GM21786 (cell line): ENCODE measurements around the gene DGKZ.

Experiments
- ATAC-seq: cut with Tn5 transposase; IDR thresholded peaks from one replicate; pipeline ENCODE4 v1.9.1; 2021; ENCODE audit not compliant: unreplicated experiment

Gene DGKZ

DNA sequence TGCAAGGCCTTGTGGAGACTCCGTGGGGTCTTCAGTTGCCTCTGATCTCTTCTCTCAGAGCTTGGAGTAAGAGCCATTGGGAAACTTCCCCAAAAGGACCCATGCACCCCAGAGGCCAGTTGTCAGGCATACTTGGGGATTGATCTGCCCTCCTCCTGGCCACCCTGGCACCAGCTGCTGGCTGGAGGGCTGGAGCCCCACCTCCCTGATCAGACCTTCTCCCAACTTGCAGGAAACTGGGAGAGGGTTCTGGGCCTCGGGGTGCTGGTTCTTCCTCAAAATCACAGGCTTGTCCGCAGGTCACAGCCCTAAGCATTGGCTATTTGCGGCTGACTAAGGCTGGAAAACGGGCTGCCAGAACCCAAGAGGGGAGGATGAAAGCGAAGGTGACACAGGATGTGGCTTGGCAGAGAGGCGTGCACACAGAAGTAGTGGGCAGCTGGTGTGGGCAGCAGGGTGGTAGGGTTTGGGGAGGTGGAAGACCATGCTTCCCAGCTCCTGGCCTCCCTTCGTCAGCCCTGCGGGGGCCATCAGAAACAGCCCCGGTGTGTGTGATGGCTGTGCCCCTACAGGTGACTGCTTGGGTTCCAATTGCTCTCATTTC lies 1.3 kb upstream of the DGKZ start:
- no peak for ATAC-seq

DNA sequence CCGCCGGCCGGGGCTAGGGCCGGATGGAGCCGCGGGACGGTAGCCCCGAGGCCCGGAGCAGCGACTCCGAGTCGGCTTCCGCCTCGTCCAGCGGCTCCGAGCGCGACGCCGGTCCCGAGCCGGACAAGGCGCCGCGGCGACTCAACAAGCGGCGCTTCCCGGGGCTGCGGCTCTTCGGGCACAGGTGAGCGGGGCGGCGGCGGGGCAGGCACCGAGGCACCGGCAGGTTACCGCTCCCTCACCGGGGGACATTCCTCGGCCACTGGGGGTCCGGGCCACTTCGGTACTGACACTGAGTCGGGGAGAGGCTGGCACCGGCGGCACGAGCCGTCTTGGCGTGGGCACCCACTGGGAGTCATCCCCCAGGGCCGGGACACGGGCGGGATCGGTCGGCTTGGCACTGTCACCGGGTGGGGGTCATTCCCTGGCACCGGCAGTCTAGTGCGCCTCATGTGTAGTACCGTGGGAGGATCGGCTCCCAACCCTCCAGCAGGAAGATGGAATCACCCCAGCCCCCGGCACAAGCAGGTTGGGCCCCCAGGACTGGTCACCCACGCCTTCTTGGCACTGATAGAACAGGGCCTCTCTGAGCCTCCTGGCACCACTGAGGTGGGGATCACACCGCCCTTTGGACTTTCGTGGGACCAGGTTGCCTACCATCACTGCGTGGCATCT lies 511 bp downstream of the DGKZ start:
- ATAC-seq, result no peak

DNA sequence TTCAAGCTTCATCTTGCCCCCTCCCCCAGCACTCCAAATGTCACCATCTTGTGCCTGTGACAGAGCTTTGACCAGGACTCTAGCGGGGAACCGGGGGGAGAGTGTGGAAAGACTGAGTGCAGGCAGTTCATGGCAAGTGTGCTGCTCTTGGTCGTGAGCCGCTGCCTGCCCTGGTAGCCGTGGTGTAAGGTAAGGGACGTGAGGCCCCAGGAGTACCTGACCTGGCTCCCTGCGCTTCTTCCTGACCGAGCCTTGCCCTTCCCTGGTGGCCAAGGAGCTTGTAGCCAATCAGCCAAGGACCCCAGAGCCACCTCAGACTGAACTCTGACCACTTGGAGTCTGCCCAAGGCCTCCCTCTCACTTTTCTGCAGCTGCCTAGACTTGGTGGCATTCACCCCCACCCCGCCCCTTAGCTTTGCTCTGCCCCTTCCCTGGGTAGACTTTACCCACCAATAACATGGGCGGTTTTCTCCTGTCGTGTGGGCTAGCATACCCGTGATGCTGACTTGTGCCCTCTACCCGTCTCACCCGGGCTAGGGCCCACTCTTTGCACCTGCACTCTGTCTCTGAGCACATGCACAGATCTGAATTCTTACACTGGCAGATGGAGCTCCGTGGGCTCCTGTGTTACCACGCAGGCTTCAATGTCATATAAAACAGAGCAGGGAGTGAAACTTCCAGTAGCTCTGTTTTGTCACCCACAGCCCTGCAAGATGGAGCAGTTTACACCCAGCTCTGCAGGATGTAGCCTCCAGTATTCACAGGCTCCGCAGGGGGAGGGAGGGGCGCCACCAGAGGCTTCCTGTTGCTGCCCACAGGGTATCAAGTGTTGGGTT lies 1.5 kb downstream of the DGKZ start:
- no peak for ATAC-seq

DNA sequence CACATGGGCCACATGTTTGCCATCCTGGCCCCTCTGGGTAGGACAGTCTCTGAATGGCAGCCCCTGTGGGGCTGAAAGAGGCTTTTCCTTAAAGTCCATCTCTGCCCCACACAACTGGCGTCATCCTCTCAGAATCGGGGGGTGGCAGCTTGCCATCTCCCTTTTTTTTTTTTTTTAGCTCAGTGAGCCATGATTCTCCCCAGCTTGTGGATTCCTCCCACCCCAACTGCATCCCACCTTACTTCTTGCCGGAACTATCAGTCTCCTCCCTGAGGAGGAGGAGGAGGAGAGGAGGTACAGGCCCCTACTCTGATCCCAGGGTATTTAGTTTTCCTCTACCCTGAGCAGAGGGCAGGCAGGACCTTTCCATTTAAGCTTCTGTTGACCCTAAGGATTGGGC lies 3.4 kb downstream of the DGKZ start:
- ATAC-seq, result no peak

DNA sequence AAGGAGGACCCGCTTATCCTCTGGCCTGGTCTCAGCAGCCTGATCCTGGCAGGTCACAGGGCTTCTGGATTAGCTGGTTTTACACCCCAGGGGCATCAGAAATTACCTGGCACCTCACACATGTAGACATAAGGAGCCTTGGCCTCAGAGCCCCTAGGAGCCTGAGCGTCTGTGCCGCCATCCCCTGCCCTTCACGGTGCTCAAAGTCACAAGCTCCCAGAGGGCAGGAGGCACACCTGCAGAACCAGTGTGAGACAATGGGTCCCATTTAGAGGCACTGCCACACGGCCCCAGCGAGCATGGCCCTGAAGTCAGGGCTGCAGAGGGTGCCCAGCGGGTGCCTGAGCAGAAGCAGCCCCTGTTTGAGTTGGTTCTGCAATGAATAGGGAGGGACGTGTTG lies 3.9 kb downstream of the DGKZ start:
- ATAC-seq, result no peak

DNA sequence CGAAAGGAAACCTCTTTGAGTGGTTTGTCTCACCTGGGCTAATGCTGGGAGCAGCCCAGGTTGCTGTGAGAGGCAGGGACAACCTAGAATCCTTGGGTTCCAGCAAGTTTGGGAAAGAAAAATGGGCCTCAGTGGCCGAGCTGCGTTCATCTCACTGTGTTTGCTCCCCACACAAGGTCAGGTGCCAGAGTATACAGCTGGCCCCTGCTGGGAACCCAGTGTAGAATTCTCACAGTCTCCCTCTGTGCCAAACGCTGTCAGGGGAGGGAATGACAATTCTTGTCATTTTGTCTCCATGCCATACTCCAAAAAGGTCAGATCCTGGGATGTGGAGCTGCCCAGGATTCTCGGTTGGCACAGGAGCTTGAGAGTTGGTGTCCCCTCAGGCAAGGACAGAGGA lies 4.3 kb downstream of the DGKZ start:
- no peak for ATAC-seq

DNA sequence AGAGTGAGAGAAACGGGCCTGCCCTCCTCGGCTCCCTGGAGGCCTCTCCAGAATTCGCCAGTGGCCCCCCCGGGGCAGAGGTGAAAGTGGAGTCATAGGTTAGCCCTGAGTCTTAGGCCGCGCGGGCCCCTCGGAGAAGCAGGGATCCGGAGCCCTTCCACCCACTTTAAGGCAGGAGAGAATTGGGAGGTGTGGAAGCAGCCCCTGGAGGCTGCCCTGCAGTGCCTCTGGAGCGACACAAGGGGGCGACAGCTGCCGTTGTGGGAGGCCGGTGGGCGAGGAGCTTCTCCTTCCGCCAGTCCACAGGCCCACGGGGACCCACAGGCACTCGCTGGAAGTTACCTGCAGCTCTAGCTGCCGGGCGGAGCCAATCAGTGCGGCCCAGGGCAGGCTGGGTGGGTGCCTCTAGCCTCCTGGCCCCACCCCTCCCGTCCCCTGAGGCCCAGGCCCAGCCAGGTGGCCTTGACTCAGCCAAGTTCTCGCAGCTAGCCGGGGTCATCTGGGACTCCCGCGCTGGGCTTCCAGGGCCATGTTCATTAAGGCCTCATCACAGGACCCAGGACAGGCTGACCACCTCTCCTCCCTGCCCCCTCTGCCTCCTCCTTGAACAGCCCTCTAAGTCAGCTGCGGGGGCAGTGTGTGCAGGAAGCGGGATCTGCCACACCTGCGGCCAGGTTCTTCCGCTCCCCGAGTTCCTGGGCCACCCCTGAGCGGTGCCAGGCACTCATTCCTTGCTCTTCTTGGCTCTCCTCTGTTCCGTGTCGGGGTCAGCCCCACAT lies 5.0 kb downstream of the DGKZ start:
- no peak for ATAC-seq

DNA sequence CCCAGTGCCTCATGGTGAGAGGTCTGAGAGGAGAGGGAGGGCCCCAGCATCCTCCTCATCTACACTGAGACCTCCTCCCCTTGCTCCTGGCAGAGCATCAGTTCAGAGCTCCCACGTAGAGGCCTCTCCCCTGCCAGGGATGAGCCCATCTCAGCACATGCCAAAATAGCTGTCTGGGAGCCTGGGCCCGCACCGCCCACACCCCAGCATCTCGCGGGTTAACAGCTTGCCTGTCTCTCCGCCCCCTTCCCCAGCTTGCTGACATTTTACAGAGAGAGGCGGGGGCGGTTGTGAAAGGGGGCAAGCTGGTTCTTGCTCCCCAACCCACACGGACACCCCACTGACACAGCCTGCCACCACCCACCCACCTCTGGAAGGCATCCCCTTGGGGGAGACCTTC lies 6.4 kb downstream of the DGKZ start:
- no peak for ATAC-seq

DNA sequence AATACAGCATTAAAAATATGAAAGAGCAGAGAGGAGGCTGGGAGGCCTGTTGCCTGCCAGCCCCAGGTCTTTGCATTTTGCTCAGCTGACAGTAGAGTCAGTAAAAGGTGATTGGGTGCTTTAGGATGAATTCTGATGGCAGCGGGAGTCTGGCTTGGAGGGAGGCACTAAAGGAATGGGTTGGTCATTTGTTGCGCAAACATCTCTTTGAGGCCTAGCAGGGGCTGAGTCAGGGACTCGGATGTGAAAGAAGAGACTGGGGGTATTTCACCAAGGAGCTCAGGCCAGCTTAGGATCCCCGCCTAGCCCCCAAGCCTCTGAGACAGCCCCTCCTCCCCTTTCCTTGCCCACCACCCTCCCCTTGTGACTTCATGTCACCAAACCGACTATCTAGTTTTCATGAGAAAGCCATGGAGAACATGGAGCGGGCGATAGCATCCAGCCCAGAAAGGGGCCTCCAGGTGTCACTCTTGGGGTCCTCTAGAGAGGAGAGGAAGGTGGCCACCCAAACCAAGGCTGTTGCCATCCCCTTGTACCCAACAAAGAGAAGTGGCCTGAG lies 9.7 kb downstream of the DGKZ start:
- ATAC-seq, result no peak

DNA sequence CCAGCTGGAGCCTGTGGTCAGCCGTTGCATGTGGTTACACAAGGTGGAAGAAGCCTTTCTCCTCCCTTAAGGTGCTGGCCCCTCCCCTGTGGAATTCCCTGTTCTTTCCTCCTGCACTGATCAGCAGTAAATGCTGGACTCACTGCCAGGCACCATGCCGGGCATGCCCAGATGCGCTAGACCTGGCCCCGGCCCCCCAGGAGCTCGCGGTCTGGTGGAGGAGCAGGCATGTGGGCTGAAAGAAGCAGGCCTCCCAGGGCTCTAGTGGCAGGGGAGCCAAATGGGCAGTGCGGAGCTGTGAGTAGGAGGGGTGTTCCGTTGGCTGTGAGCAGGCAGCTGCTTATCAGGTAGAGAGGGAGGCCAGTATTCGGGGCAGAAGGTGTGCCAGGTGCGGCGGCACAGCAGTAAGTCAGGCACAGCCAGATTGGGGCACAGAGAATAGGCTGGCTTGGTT lies 10.2 kb downstream of the DGKZ start:
- ATAC-seq, result no peak

DNA sequence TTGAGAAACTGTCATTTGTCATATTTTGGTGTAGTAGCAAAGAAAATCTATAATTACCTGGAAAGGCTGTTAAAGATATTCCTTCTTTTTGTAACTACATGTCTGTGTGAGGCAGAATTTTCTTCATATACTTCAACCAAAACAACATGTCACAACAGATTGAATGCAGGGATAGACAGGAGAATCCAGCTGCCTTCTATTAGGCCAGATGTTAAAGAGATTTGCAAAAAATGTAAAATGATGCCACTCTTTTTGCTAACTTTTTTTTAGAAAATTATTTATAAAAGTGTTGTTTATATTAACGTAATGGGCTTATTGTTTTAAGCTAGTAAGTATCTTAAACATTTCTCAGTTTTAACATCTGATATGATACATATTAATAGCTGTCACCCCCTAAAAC lies 12.7 kb downstream of the DGKZ start:
- no peak for ATAC-seq

DNA sequence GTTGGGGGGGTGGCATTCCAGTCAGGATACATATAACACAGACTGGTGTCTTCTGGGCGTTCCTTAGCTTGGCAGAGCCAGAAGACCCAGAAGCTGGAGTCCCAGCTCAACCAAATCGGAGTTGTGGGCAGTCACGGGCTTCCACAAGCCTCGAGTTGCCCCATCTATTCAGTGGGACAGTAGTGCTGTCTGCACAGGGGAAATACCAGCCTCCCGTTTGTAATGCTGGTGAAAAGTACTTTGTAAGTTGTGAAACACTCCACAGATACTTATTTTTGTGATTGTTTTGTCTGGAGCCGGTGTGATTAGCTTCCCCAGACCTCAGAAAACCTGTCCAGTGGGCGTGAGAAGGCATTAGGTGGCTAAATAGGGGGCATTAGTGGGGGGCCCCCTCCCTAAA lies 13.6 kb downstream of the DGKZ start:
- ATAC-seq, result peak; percentile 19

DNA sequence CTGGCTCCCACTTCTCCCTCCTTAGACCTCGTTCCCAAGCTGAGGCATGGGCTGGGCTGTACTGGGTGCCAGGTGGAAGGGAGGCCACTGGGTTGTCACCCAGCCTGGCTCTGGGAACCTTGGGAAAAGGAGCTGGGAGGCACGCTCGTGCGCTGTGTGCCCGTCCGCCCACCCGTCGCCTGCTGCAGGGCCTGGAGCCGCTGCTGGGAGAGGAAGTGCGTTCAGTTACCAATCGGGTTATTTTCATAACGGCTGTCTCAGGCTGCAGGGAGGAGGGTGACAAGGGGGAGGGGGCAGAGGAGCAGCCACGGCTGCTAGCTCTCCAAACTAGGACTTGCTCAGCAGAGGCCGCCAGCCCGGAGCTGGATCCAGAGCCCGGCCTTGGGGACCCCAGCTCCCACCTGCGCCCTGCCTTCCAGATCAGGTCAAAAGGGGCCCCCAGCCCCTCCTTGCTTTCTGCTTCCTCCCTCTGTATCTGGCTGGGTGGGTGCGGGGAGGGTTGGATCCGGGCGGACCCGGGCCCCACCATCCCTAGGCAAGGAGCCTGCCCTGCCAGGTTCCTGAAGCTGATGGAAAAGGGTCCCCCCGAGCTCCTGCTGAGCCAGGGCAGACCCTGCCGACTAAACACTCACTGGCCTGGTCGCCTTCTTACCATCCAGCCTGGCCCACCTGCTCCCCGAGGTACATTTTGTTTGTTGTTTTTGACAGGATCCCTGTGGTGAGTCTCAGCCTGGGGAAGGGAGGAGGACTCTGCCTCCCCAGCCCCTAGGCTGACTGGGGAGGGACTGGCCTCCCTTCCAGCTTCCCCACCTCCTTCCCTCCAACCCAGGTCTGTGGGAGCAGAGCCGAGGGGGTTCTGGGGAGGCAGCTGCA lies 14.3 kb downstream of the DGKZ start:
- ATAC-seq, result peak; percentile 97

DNA sequence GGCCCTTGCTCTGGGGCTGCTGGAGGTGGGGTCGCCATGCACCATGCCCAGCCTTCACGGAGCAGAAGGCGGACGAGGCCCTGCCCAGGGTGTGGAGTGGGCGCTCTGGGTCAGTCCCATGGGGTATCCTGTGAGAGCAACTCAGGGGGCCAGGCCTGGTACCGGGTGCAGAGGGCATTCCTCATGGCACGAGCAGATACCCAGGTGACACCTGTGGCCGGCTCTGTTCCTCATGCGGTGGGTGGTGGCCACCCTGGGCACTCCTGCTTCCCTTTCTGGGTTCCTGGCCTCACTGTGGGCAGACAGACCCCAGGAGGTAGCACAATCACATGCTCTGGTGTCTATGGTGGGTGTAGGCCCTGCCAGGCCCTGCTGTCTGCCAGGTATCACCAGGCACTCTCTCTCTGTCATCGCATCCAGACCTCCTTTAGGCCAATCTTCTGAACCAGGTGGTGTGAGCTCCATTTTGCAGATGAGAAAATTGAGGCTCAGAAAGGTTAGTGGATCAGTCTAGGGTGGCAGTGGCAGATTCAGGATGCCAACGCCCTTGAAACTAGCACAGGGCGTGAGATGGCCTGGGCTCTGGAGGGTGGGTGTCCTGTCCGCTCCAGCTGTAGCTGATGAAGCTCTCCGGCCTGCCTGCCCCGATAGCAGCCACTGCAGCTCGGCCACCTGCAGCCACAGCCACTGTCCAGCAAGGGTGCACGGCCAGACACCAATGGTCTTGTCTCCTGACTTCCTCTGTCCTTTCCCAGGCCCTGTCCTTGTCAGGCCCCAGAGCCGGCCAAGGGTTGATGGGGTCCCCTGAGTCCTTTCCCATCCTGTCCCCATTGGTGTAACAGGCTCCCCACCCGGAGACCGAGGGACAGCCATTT lies 15.1 kb downstream of the DGKZ start:
- ATAC-seq, result no peak

DNA sequence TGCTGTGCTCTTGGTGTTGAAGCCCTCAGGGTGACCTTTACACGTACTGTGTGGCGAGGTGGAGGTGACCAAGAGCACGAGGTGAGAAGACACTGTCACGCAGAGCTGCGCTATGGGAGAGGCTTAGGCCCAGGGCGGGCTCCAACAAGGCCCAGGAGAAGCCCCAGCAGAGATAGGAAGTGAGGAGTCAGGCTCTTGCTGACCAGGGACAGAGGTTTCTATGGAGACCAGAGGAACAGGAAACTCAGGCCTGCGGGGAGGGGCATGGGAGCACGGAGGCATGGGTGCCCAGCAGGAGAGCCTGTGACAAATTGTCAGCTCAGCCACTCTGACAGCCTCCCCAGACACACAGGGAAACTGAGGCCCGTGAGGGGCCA lies 15.8 kb downstream of the DGKZ start:
- no peak for ATAC-seq

DNA sequence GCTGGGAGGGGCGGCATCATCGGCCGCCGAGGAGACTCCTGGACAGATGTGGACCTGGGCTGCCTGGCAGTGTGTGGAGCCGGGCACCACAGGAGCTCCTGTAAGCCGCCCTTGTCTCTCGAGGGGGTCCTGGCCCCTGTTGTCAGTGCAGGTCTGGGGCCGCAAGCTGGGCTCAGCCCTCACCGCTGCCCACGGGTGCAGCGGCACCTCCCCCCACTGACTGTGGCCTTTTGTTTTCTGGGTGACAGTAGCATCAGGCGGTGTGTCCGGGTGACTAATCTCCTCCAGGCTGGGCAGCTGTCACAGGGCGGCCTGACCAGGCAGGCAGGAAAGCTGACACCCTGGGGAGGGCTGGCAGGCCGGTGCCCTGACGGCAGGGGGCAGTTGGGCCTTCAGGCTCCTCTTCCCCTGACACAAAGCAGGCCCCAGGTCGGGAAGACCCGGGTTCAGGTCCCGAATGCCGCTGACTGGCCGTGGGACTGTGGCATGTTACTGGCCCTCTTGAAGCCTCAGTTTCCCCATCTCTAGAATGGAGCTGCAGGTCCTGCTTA lies 16.3 kb downstream of the DGKZ start:
- no peak for ATAC-seq

DNA sequence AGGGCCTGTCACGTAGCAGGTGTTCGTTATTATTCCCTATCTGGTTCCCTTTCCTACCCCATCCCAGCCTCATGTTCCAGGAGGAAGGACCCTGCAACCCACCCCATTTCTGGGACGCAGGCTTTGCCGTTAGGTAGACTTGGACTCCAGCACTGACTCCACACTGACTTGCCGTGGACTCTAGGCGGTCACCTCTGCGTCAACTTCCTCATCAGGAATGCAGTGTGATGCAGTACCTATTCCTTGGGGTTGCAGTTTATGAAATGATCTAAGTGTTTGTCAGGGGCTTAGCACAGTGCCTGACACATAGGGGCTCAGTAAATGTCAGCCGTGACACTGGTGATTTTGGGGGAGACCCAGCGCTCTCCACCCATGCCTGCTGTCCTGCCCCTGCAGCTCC lies 16.8 kb downstream of the DGKZ start:
- ATAC-seq, result no peak

DNA sequence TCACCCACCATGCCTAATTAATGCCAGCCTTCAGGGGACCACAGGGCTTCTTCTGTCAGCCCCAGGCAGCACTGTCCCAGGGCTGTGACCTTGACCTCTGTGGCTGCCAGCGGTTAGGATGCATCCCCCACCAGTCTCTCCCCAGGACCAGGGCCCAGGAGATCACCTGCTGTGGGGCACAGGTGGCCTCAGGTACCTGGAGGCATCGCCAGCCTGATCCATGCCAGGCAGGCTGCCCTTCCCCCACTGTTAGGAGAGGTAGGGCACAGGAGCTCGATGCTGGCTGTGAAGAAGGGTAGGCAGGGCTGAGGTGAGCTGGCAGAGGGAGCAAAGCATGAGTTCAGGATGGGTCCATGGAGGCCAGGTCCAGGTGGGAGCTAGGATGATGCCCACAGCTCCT lies 17.5 kb downstream of the DGKZ start:
- ATAC-seq, result no peak

DNA sequence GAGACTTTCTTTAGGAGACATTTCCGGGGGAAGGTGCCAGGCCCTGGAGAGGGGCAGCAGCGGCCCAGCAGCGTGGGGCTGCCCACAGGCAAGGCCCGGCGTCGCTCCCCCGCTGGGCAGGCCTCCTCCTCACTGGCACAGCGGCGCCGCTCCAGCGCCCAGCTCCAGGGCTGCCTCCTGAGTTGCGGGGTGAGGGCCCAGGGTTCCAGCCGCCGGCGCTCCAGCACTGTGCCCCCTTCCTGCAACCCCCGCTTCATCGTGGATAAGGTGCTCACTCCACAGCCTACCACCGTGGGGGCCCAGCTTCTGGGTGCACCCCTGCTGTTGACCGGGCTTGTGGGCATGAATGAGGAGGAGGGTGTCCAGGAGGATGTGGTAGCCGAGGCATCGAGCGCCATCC lies 19.0 kb downstream of the DGKZ start:
- ATAC-seq, result no peak
